Measurements from ENCODE around the gene C1QA.

C1QA gene

GRCh38 chr1:22597301-22597965 lies 39.0 kb upstream of the C1QA start:
- no peak for DNase-seq
- TF ChIP-seq CTCF (IDR thresholded peaks at IDR 0.05; ENCODE audit: low read length): no peak
- TF ChIP-seq EZH2 (optimal IDR thresholded peaks at IDR 0.05; ENCODE audit: low read depth, low read length): no peak
- TF ChIP-seq EZH2phosphoT487 (IDR thresholded peaks at IDR 0.05; ENCODE audit: low read length): no peak
- H3F3A ChIP-seq (ENCODE audit: insufficient read depth, low read length): no peaks in the 10 kb centered on the region
- H3K4me3 ChIP-seq (ENCODE audit: low read length): no peak overlapping the region
- no peaks in the 10 kb centered on the region for H3K9me2 ChIP-seq (replicated peaks; ENCODE audit: insufficient read depth, low read length)
- H3K9ac ChIP-seq (ENCODE audit: low read length): no peak overlapping the region
- no peaks in the 10 kb centered on the region for H4K20me1 ChIP-seq (ENCODE audit: insufficient read depth, low read length)
- H3K27me3 ChIP-seq (replicated peaks; ENCODE audit: insufficient read depth, low read length): peaks cover 89% of the 10 kb centered on the region
- H3K79me2 ChIP-seq (ENCODE audit: low read length): no peaks in the 10 kb centered on the region
- no peaks in the 10 kb centered on the region for H3K9me3 ChIP-seq (replicated peaks; ENCODE audit: insufficient read depth, low read length)
- H2AFZ ChIP-seq (ENCODE audit: low read length): no peak overlapping the region
- H3K4me2 ChIP-seq (ENCODE audit: low read depth, low read length): no peak overlapping the region
- no peaks in the 10 kb centered on the region for H3K36me3 ChIP-seq (replicated peaks; ENCODE audit: insufficient read depth, low read length)
- H3K27ac ChIP-seq (ENCODE audit: low read length): no peak overlapping the region
- H3K4me1 ChIP-seq (ENCODE audit: low read length): no peaks in the 10 kb centered on the region

- TF ChIP-seq CTCF (IDR thresholded peaks at IDR 0.05; ENCODE audit: low read length) (no peak), EZH2phosphoT487 (IDR thresholded peaks at IDR 0.05; ENCODE audit: low read length) (no peak), EZH2 (optimal IDR thresholded peaks at IDR 0.05; ENCODE audit: low read depth, low read length) (no peak)
- no peaks in the 10 kb centered on the region for H3F3A ChIP-seq (ENCODE audit: insufficient read depth, low read length)
- no peaks in the 10 kb centered on the region for H3K79me2 ChIP-seq (ENCODE audit: low read length)
- no peak overlapping the region for H2AFZ ChIP-seq (ENCODE audit: low read length)
- H3K4me3 ChIP-seq (ENCODE audit: low read length): no peak overlapping the region
- no peaks in the 10 kb centered on the region for H3K9me2 ChIP-seq (replicated peaks; ENCODE audit: insufficient read depth, low read length)
- H3K4me2 ChIP-seq (ENCODE audit: low read depth, low read length): no peak overlapping the region
- no peaks in the 10 kb centered on the region for H3K9me3 ChIP-seq (replicated peaks; ENCODE audit: insufficient read depth, low read length)
- H3K9ac ChIP-seq (ENCODE audit: low read length): no peak overlapping the region
- DNase-seq: no peak
- no peaks in the 10 kb centered on the region for H4K20me1 ChIP-seq (ENCODE audit: insufficient read depth, low read length)
- H3K4me1 ChIP-seq (ENCODE audit: low read length): no peaks in the 10 kb centered on the region
- H3K27ac ChIP-seq (ENCODE audit: low read length): no peak overlapping the region
- H3K36me3 ChIP-seq (replicated peaks; ENCODE audit: insufficient read depth, low read length): no peaks in the 10 kb centered on the region
- H3K27me3 ChIP-seq (replicated peaks; ENCODE audit: insufficient read depth, low read length): peaks cover 90% of the 10 kb centered on the region
These were observed 38.4 kb upstream of the C1QA start for GRCh38 chr1:22597996-22598395.

GRCh38 chr1:22598736-22599135 lies 37.7 kb upstream of the C1QA start:
- Histone ChIP-seq H3K36me3 (replicated peaks; ENCODE audit: insufficient read depth, low read length) (no peaks in the 10 kb centered on the region), H3K4me1 (ENCODE audit: low read length) (no peaks in the 10 kb centered on the region), H3K27me3 (replicated peaks; ENCODE audit: insufficient read depth, low read length) (peaks cover 90% of the 10 kb centered on the region), H3K9me3 (replicated peaks; ENCODE audit: insufficient read depth, low read length) (no peaks in the 10 kb centered on the region), H3F3A (ENCODE audit: insufficient read depth, low read length) (no peaks in the 10 kb centered on the region), H3K9me2 (replicated peaks; ENCODE audit: insufficient read depth, low read length) (no peaks in the 10 kb centered on the region), H2AFZ (ENCODE audit: low read length) (no peak overlapping the region), H3K27ac (ENCODE audit: low read length) (no peak overlapping the region), H3K79me2 (ENCODE audit: low read length) (no peaks in the 10 kb centered on the region), H3K9ac (ENCODE audit: low read length) (no peak overlapping the region), H3K4me3 (ENCODE audit: low read length) (no peak overlapping the region), H4K20me1 (ENCODE audit: insufficient read depth, low read length) (no peaks in the 10 kb centered on the region), H3K4me2 (ENCODE audit: low read depth, low read length) (no peak overlapping the region)
- TF ChIP-seq EZH2phosphoT487 (IDR thresholded peaks at IDR 0.05; ENCODE audit: low read length) (no peak), CTCF (IDR thresholded peaks at IDR 0.05; ENCODE audit: low read length) (no peak), EZH2 (optimal IDR thresholded peaks at IDR 0.05; ENCODE audit: low read depth, low read length) (no peak)
- DNase-seq: no peak

Measured in MM.1S (cell line).